Measurements from ENCODE around the gene ADAMTS12.

- TF ChIP-seq, protein P1, sequence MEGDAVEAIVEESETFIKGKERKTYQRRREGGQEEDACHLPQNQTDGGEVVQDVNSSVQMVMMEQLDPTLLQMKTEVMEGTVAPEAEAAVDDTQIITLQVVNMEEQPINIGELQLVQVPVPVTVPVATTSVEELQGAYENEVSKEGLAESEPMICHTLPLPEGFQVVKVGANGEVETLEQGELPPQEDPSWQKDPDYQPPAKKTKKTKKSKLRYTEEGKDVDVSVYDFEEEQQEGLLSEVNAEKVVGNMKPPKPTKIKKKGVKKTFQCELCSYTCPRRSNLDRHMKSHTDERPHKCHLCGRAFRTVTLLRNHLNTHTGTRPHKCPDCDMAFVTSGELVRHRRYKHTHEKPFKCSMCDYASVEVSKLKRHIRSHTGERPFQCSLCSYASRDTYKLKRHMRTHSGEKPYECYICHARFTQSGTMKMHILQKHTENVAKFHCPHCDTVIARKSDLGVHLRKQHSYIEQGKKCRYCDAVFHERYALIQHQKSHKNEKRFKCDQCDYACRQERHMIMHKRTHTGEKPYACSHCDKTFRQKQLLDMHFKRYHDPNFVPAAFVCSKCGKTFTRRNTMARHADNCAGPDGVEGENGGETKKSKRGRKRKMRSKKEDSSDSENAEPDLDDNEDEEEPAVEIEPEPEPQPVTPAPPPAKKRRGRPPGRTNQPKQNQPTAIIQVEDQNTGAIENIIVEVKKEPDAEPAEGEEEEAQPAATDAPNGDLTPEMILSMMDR (IDR thresholded peaks at IDR 0.05) = no peak
- no peak for TF ChIP-seq REST (IDR thresholded peaks at IDR 0.05; ENCODE audit: insufficient read depth in 1 of 2, low read depth in 2 of 2, low read length in 1 of 2)
- no peak for TF ChIP-seq POLR2AphosphoS5 (IDR thresholded peaks at IDR 0.05; ENCODE audit: low read depth, low read length)
These were observed 354.6 kb downstream of the ADAMTS12 start for GRCh38 chr5:33537240-33537639.
